Lung (tissue), 12 donors: Measurements from ENCODE around the gene PARD3. TPM values are rescaled to one million over a fixed set of nuclear protein-coding genes. Genes with fewer than 3 reads are reported as not detected.

Experiments used
- ATAC-seq: fragments of 200-7000 bp; cut with Tn5 transposase; one replicate; pipeline ENCODE4 v1.9.1; 2020; ENCODE audit warnings: moderate number of reproducible peaks; ENCODE audit not compliant: insufficient read depth, low FRiP score
- DNase-seq, 3 donors: peaks; one replicate each; pipeline ENCODE4 v3.0.0-alpha.2; 2013 to 2017
- H3K27ac ChIP-seq, 2 donors: one replicate each; pipeline ENCODE4 v1.5.1; 2013; ENCODE audit warnings: mild to moderate bottlenecking in 2 of 2, moderate library complexity in 2 of 2, control low read depth in 1 of 2, inconsistent platforms in 1 of 2, low read depth in 1 of 2, low read length in 1 of 2
- H3K27me3 ChIP-seq, 3 donors: one replicate each; pipeline ENCODE4 v1.5.1; 2013; ENCODE audit warnings: low read length in 2 of 3; ENCODE audit not compliant: control insufficient read depth in 3 of 3, insufficient read depth in 3 of 3
- H3K36me3 ChIP-seq, 4 donors: one replicate each; pipeline ENCODE4 v1.5.1; 2013; ENCODE audit warnings: low read length in 4 of 4, mild to moderate bottlenecking in 1 of 4, moderate library complexity in 1 of 4; ENCODE audit not compliant: control insufficient read depth in 4 of 4, insufficient read depth in 4 of 4
- H3K4me1 ChIP-seq, 5 donors: one replicate each; pipeline ENCODE4 v1.5.1; 2013; ENCODE audit warnings: low read length in 5 of 5, mild to moderate bottlenecking in 2 of 5, moderate library complexity in 1 of 5; ENCODE audit not compliant: control insufficient read depth in 5 of 5, insufficient read depth in 5 of 5
- H3K4me3 ChIP-seq: one replicate; pipeline ENCODE4 v1.5.1; 2013; ENCODE audit warnings: mild to moderate bottlenecking, control low read depth, moderate library complexity
- H3K9ac ChIP-seq, 2 donors: one replicate each; pipeline ENCODE4 v1.5.1; 2013; ENCODE audit warnings: low read length in 2 of 2, control low read depth in 1 of 2; ENCODE audit not compliant: insufficient read depth in 1 of 2
- H3K9me3 ChIP-seq, 4 donors: one replicate each; pipeline ENCODE4 v1.5.1; 2013; ENCODE audit warnings: low read length in 3 of 4, mild to moderate bottlenecking in 1 of 4, moderate library complexity in 1 of 4; ENCODE audit not compliant: control insufficient read depth in 4 of 4, insufficient read depth in 3 of 4
- CTCF ChIP-seq: IDR thresholded peaks from 2 replicates; pipeline ENCODE4 v1.5.1; 2012; ENCODE audit warnings: mild to moderate bottlenecking; ENCODE audit errors: control extremely low read depth, extremely low read depth
- WGBS, 2 donors: extraction: QIAGEN DNeasy Blood & Tissue Kit; methylation state at CpG; one replicate each; pipeline ENCODE4 v1.1.7; 2013; 5-methylcytosine and 5-hydroxymethylcytosine counted together
- polyA plus RNA-seq, 2 donors: library from polyadenylated mRNA; stranded (reverse); fragments of 200-250 nt; gene quantifications; one replicate each; pipeline ENCODE4 v1.2.1, GENCODE V29; 2013
- total RNA-seq, 2 donors: library from RNA; depleted of rRNA in 1 of 2; stranded (reverse); fragments of >200 nt in 1 of 2; gene quantifications; one replicate each; pipeline ENCODE4 v1.2.1, GENCODE V29; 2014 to 2021
- donor health status: control.
- donor health status: control.
- donor health status: Bipolar disorder and iron deficiency.
- donor health status: healthy.
- donor health status: DM: yes; HTN: yes; CAD: no.

Gene PARD3
- total and polyA plus RNA-seq, 4 donors, result 10.3 to 69.2 (median 27.6) TPM

GRCh38 chr10:34635111-34635510 is 180.0 kb downstream of the PARD3 start:
- peaks cover 0 to 18% (median 11%) of the 10 kb centered on the region in 5 donors for H3K4me1 ChIP-seq
- H3K27ac ChIP-seq, result no peak overlapping the region
- H3K27me3 ChIP-seq, result no peaks in the 10 kb centered on the region
- no peak for TF ChIP-seq CTCF
- ATAC-seq (no peak), DNase-seq (no peak)
- 92 to 97% methylated on average over 6 of the region's 6 CpGs for WGBS, 2 donors
- no peaks in the 10 kb centered on the region for H3K36me3 ChIP-seq
- H3K4me3 ChIP-seq, result no peak overlapping the region
- H3K9ac ChIP-seq, result no peak overlapping the region
- no peaks in the 10 kb centered on the region for H3K9me3 ChIP-seq

- Histone ChIP-seq H3K4me3 (no peak overlapping the region), H3K36me3 (no peaks in the 10 kb centered on the region), H3K27me3 (no peaks in the 10 kb centered on the region), H3K9ac (no peak overlapping the region), H3K4me1 (peaks cover 1 to 33% (median 11%) of the 10 kb centered on the region in 5 donors), H3K9me3 (no peaks in the 10 kb centered on the region), H3K27ac (no peak overlapping the region)
- WGBS, 2 donors, result 78 to 90% methylated on average over 10 of the region's 10 CpGs
- ATAC-seq (no peak), DNase-seq (no peak)
- no peak for TF ChIP-seq CTCF
Measured at GRCh38 chr10:34633374-34633773, 181.7 kb downstream of the PARD3 start.

GRCh38 chr10:34629084-34629483 is 186.0 kb downstream of the PARD3 start:
- ATAC-seq (no peak), DNase-seq (no peak)
- WGBS, 2 donors, result 87 to 89% methylated on average over 5 of the region's 5 CpGs
- no peak overlapping the region for H3K4me3 ChIP-seq
- TF ChIP-seq CTCF, result no peak
- no peaks in the 10 kb centered on the region for H3K27me3 ChIP-seq
- H3K27ac ChIP-seq, result no peak overlapping the region
- no peak overlapping the region for H3K9ac ChIP-seq
- H3K36me3 ChIP-seq, result no peaks in the 10 kb centered on the region
- H3K9me3 ChIP-seq, result no peaks in the 10 kb centered on the region
- peaks cover 3 to 46% (median 11%) of the 10 kb centered on the region in 5 donors for H3K4me1 ChIP-seq

GRCh38 chr10:34628174-34628796 is 186.8 kb downstream of the PARD3 start:
- Histone ChIP-seq H3K4me1 (peaks cover 3 to 46% (median 11%) of the 10 kb centered on the region in 5 donors), H3K27me3 (no peaks in the 10 kb centered on the region), H3K27ac (peak overlapping the region in 1 of 2 donors; percentile 43), H3K9ac (no peak overlapping the region), H3K4me3 (no peak overlapping the region), H3K36me3 (no peaks in the 10 kb centered on the region), H3K9me3 (no peaks in the 10 kb centered on the region)
- ATAC-seq, result peak; percentile 56
- DNase-seq, result peak; percentile 77 to 91 (median 86)
- no peak for TF ChIP-seq CTCF
- WGBS, 2 donors, result 54 to 76% methylated on average over 8 of the region's 8 CpGs
